ENCODE results near the gene RSF1. TPM values are rescaled to one million over a fixed set of nuclear protein-coding genes. Genes with fewer than 3 reads are reported as not detected.

RSF1 gene
- total RNA-seq, 1 donor from 2014 or later: 74.2 TPM

GRCh38 chr11:77730789-77731188 is 89.7 kb downstream of the RSF1 start:
- Mint-ChIP-seq H3K27ac (ENCODE audit: unreplicated experiment) (no peak overlapping the region), H3K4me3 (ENCODE audit: unreplicated experiment) (no peak overlapping the region), H3K4me1 (ENCODE audit: unreplicated experiment) (no peaks in the 10 kb centered on the region), H3K9me3 (ENCODE audit: unreplicated experiment) (peaks cover 11% of the 10 kb centered on the region), H3K27me3 (ENCODE audit: unreplicated experiment) (no peaks in the 10 kb centered on the region), H3K36me3 (ENCODE audit: unreplicated experiment) (peaks cover 40% of the 10 kb centered on the region)
- no peak for TF ChIP-seq CTCF (IDR thresholded peaks at IDR 0.05)
- no peak for DNase-seq (ENCODE audit: extremely low spot score, unreplicated experiment)

GRCh38 chr11:77729063-77729462 is 91.5 kb downstream of the RSF1 start:
- Mint-ChIP-seq H3K9me3 (ENCODE audit: unreplicated experiment) (peaks cover 11% of the 10 kb centered on the region), H3K36me3 (ENCODE audit: unreplicated experiment) (peaks cover 39% of the 10 kb centered on the region), H3K4me1 (ENCODE audit: unreplicated experiment) (no peaks in the 10 kb centered on the region), H3K27ac (ENCODE audit: unreplicated experiment) (no peak overlapping the region), H3K4me3 (ENCODE audit: unreplicated experiment) (no peak overlapping the region), H3K27me3 (ENCODE audit: unreplicated experiment) (no peaks in the 10 kb centered on the region)
- no peak for DNase-seq (ENCODE audit: extremely low spot score, unreplicated experiment)
- no peak for TF ChIP-seq CTCF (IDR thresholded peaks at IDR 0.05)

- DNase-seq (ENCODE audit: extremely low spot score, unreplicated experiment): no peak
- no peaks in the 10 kb centered on the region for H3K27me3 Mint-ChIP-seq (ENCODE audit: unreplicated experiment)
Observed at GRCh38 chr11:77728203-77728786, 92.2 kb downstream of the RSF1 start.

GRCh38 chr11:77726524-77726923 is 94.0 kb downstream of the RSF1 start:
- H3K27me3 Mint-ChIP-seq (ENCODE audit: unreplicated experiment): no peaks in the 10 kb centered on the region
- peaks cover 40% of the 10 kb centered on the region for H3K36me3 Mint-ChIP-seq (ENCODE audit: unreplicated experiment)
- no peak for DNase-seq (ENCODE audit: extremely low spot score, unreplicated experiment)
- no peak overlapping the region for H3K27ac Mint-ChIP-seq (ENCODE audit: unreplicated experiment)
- peaks cover 11% of the 10 kb centered on the region for H3K9me3 Mint-ChIP-seq (ENCODE audit: unreplicated experiment)
- no peak overlapping the region for H3K4me3 Mint-ChIP-seq (ENCODE audit: unreplicated experiment)
- H3K4me1 Mint-ChIP-seq (ENCODE audit: unreplicated experiment): peaks cover 3% of the 10 kb centered on the region
- TF ChIP-seq CTCF (IDR thresholded peaks at IDR 0.05): no peak

More at GRCh38 chr11:77728203-77728786, 92.2 kb downstream of the RSF1 start:
- Mint-ChIP-seq H3K36me3 (ENCODE audit: unreplicated experiment) (peaks cover 41% of the 10 kb centered on the region), H3K4me1 (ENCODE audit: unreplicated experiment) (peaks cover 2% of the 10 kb centered on the region), H3K4me3 (ENCODE audit: unreplicated experiment) (no peak overlapping the region), H3K27ac (ENCODE audit: unreplicated experiment) (no peak overlapping the region), H3K9me3 (ENCODE audit: unreplicated experiment) (peaks cover 11% of the 10 kb centered on the region)
- TF ChIP-seq CTCF (IDR thresholded peaks at IDR 0.05): no peak

GRCh38 chr11:77725433-77725832 is 95.1 kb downstream of the RSF1 start:
- Mint-ChIP-seq H3K9me3 (ENCODE audit: unreplicated experiment) (peaks cover 3% of the 10 kb centered on the region), H3K4me1 (ENCODE audit: unreplicated experiment) (peaks cover 3% of the 10 kb centered on the region), H3K4me3 (ENCODE audit: unreplicated experiment) (no peak overlapping the region), H3K27me3 (ENCODE audit: unreplicated experiment) (no peaks in the 10 kb centered on the region), H3K27ac (ENCODE audit: unreplicated experiment) (no peak overlapping the region), H3K36me3 (ENCODE audit: unreplicated experiment) (peaks cover 29% of the 10 kb centered on the region)
- no peak for TF ChIP-seq CTCF (IDR thresholded peaks at IDR 0.05)
- no peak for DNase-seq (ENCODE audit: extremely low spot score, unreplicated experiment)
